ENCODE results near the gene COPS6.

COPS6 gene

GRCh38 chr7:100088621-100089457 is at the start of gene COPS6:
COPS6 (plus strand) TSS chr7:100088969; CDS start chr7:100088991, 22 bp downstream.
- peak; percentile 70 to 89 (median 84) for DNase-seq

GRCh38 chr7:100040575-100040974 is 48.2 kb upstream of the COPS6 start:
- no peak for DNase-seq

- DNase-seq: no peak
Observed at GRCh38 chr7:100044718-100045117, 44.1 kb upstream of the COPS6 start.

- DNase-seq: no peak
Observed at GRCh38 chr7:100048680-100049079, 40.1 kb upstream of the COPS6 start.

GRCh38 chr7:100049441-100050291 is 39.1 kb upstream of the COPS6 start, which contains the start of gene ZSCAN21:
ZSCAN21 (plus strand) TSS chr7:100049774; CDS start chr7:100057007, 7,233 bp downstream.
- DNase-seq: peak; percentile 59 to 82 (median 71)

GRCh38 chr7:100051611-100052010 is 37.2 kb upstream of the COPS6 start:
- DNase-seq: no peak

- DNase-seq: peak in 4 of 6 experiments; percentile 12 to 36 (median 24)
Observed at GRCh38 chr7:100053215-100053614, 35.6 kb upstream of the COPS6 start.

GRCh38 chr7:100057006-100057405 is 31.8 kb upstream of the COPS6 start:
- no peak for DNase-seq

GRCh38 chr7:100059251-100059739 is 29.5 kb upstream of the COPS6 start:
- DNase-seq: no peak

GRCh38 chr7:100061518-100062193 is 27.1 kb upstream of the COPS6 start:
- no peak for DNase-seq

GRCh38 chr7:100063376-100063775 is 25.4 kb upstream of the COPS6 start:
- no peak for DNase-seq

GRCh38 chr7:100064162-100064561 is 24.6 kb upstream of the COPS6 start:
- DNase-seq: no peak

- no peak for DNase-seq
Observed at GRCh38 chr7:100065452-100066186, 23.1 kb upstream of the COPS6 start.

- no peak for DNase-seq
Observed at GRCh38 chr7:100066953-100067352, 21.8 kb upstream of the COPS6 start.

- DNase-seq: no peak
Observed at GRCh38 chr7:100069991-100070390, 18.8 kb upstream of the COPS6 start.

- no peak for DNase-seq
Observed at GRCh38 chr7:100071018-100071723, 17.6 kb upstream of the COPS6 start.

- DNase-seq: no peak
Observed at GRCh38 chr7:100072462-100072861, 16.3 kb upstream of the COPS6 start.

GRCh38 chr7:100074841-100075240 is 13.9 kb upstream of the COPS6 start:
- DNase-seq: no peak

GRCh38 chr7:100075418-100075817 is 13.4 kb upstream of the COPS6 start:
- no peak for DNase-seq

- no peak for DNase-seq
Observed at GRCh38 chr7:100077205-100077604, 11.6 kb upstream of the COPS6 start.

- no peak for DNase-seq
Observed at GRCh38 chr7:100079024-100079560, 9.7 kb upstream of the COPS6 start.
